H9 (cell line): ENCODE data around the gene ZBTB16. TPM values are rescaled to one million over a fixed set of nuclear protein-coding genes. Genes with fewer than 3 reads are reported as not detected.

Experiments
- DNase-seq: peaks from one replicate; pipeline ENCODE4 v3.0.0-alpha.2; 2017
- H2AFZ ChIP-seq: one replicate; pipeline ENCODE4 v1.6.1; 2013; ENCODE audit warnings: mild to moderate bottlenecking, low read length, control low read depth, moderate library complexity
- H2AK5ac ChIP-seq: 2 replicates; pipeline ENCODE4 v1.6.1; 2013; ENCODE audit warnings: low read length, control low read depth, mixed read lengths; ENCODE audit not compliant: insufficient read length
- H2BK120ac ChIP-seq: one replicate; pipeline ENCODE4 v1.6.1; 2013; ENCODE audit warnings: low read depth, mild to moderate bottlenecking, low read length, control low read depth, inconsistent platforms; ENCODE audit not compliant: poor library complexity, severe bottlenecking
- H2BK12ac ChIP-seq: 2 replicates; pipeline ENCODE4 v1.6.1; 2013; ENCODE audit warnings: low read length, control low read depth, mixed read lengths, low read depth; ENCODE audit not compliant: insufficient read length
- H2BK15ac ChIP-seq: 2 replicates; pipeline ENCODE4 v1.6.1; 2013; ENCODE audit warnings: low read depth, low read length, control low read depth
- H2BK20ac ChIP-seq: one replicate; pipeline ENCODE4 v1.6.1; 2013; ENCODE audit warnings: low read depth, mild to moderate bottlenecking, low read length, control low read depth, inconsistent platforms; ENCODE audit not compliant: poor library complexity, severe bottlenecking
- H2BK5ac ChIP-seq: 2 replicates; pipeline ENCODE4 v1.6.1; 2013; ENCODE audit warnings: low read length, control low read depth, mixed read lengths; ENCODE audit not compliant: insufficient read length
- H3K14ac ChIP-seq: 2 replicates; pipeline ENCODE4 v1.6.1; 2013; ENCODE audit warnings: low read length, control low read depth; ENCODE audit not compliant: insufficient read depth
- H3K18ac ChIP-seq: 2 replicates; pipeline ENCODE4 v1.6.1; 2013; ENCODE audit warnings: low read depth, mild to moderate bottlenecking, mixed read lengths, low read length, control low read depth; ENCODE audit not compliant: insufficient read length
- H3K23ac ChIP-seq: 2 replicates; pipeline ENCODE4 v1.6.1; 2013; ENCODE audit warnings: low read length, control low read depth, mixed read lengths, low read depth; ENCODE audit not compliant: insufficient read length
- H3K23me2 ChIP-seq: 2 replicates; pipeline ENCODE4 v1.6.1; 2013; ENCODE audit warnings: low read depth, mild to moderate bottlenecking, mixed read lengths, low read length, control low read depth; ENCODE audit not compliant: insufficient read length, poor library complexity, severe bottlenecking
- H3K27ac ChIP-seq: 2 replicates; pipeline ENCODE4 v1.5.1; 2013; ENCODE audit warnings: low read length, control low read depth, mixed read lengths, low read depth; ENCODE audit not compliant: insufficient read length
- H3K27me3 ChIP-seq: 2 replicates; pipeline ENCODE4 v1.6.1; 2013; ENCODE audit warnings: low read length, control low read depth, inconsistent platforms; ENCODE audit not compliant: insufficient read depth
- H3K4ac ChIP-seq: 2 replicates; pipeline ENCODE4 v1.6.1; 2013; ENCODE audit warnings: low read depth, mild to moderate bottlenecking, control low read depth, inconsistent platforms, low read length, moderate library complexity
- H3K4me1 ChIP-seq: 2 replicates; pipeline ENCODE4 v1.6.1; 2013; ENCODE audit warnings: low read length, control low read depth, inconsistent platforms; ENCODE audit not compliant: insufficient read depth
- H3K4me2 ChIP-seq: 2 replicates; pipeline ENCODE4 v1.6.1; 2013; ENCODE audit warnings: low read length, control low read depth, mixed read lengths; ENCODE audit not compliant: insufficient read length, insufficient read depth
- H3K56ac ChIP-seq: 2 replicates; pipeline ENCODE4 v1.6.1; 2013; ENCODE audit warnings: low read depth, mild to moderate bottlenecking, mixed read lengths, low read length, control low read depth; ENCODE audit not compliant: insufficient read length
- H3K79me1 ChIP-seq: 2 replicates; pipeline ENCODE4 v1.6.1; 2013; ENCODE audit warnings: low read depth, mild to moderate bottlenecking, moderate library complexity, low read length, control low read depth, inconsistent platforms; ENCODE audit not compliant: insufficient read depth, poor library complexity, severe bottlenecking
- H3K79me2 ChIP-seq: 2 replicates; pipeline ENCODE4 v1.6.1; 2013; ENCODE audit warnings: low read length, control low read depth, inconsistent platforms; ENCODE audit not compliant: insufficient read depth
- H3K9ac ChIP-seq: 2 replicates; pipeline ENCODE4 v1.6.1; 2013; ENCODE audit warnings: low read length, control low read depth, mixed read lengths; ENCODE audit not compliant: insufficient read length; ENCODE audit errors: extremely low read depth
- H3K9me3 ChIP-seq: one replicate; pipeline ENCODE4 v1.6.1; 2013; ENCODE audit warnings: low read depth, low read length, inconsistent platforms; ENCODE audit not compliant: control insufficient read depth
- H3T11ph ChIP-seq: one replicate; pipeline ENCODE4 v1.6.1; 2013; ENCODE audit warnings: mild to moderate bottlenecking, low read length, control low read depth, inconsistent platforms
- H4K20me1 ChIP-seq: one replicate; pipeline ENCODE4 v1.6.1; 2013; ENCODE audit not compliant: control insufficient read depth, insufficient read length, insufficient read depth
- H4K5ac ChIP-seq: 2 replicates; pipeline ENCODE4 v1.6.1; 2013; ENCODE audit warnings: low read depth, mild to moderate bottlenecking, mixed read lengths, low read length, control low read depth; ENCODE audit not compliant: insufficient read length
- H4K8ac ChIP-seq: replicated peaks from 2 replicates; pipeline ENCODE4 v1.6.1; 2013; ENCODE audit warnings: low read length, control low read depth, mixed read lengths, low read depth; ENCODE audit not compliant: insufficient read length
- H4K91ac ChIP-seq: 2 replicates; pipeline ENCODE4 v1.6.1; 2013; ENCODE audit warnings: low read depth, mild to moderate bottlenecking, moderate library complexity, mixed read lengths, low read length, control low read depth; ENCODE audit not compliant: insufficient read length
- H3K27ac Mint-ChIP-seq, 3 experiments: 2 replicates in 2 of 3; 3 replicates in 1 of 3; pipeline ENCODE4 v1.8.0; 2020 to 2021; ENCODE audit warnings: mixed read lengths in 3 of 3, mild to moderate bottlenecking in 1 of 3, moderate library complexity in 1 of 3
- H3K27me3 Mint-ChIP-seq: 2 replicates; pipeline ENCODE4 v1.8.0; 2021; ENCODE audit warnings: low read depth, mild to moderate bottlenecking, moderate library complexity, mixed read lengths
- H3K36me3 Mint-ChIP-seq, 3 experiments: 2 replicates in 2 of 3; 3 replicates in 1 of 3; pipeline ENCODE4 v1.8.0; 2020 to 2021; ENCODE audit warnings: low read depth in 3 of 3, mixed read lengths in 3 of 3; ENCODE audit not compliant: insufficient read depth in 1 of 3
- H3K4me1 Mint-ChIP-seq, 2 experiments: 2 replicates each; pipeline ENCODE4 v1.8.0; 2020; ENCODE audit warnings: mixed read lengths in 2 of 2
- H3K4me3 Mint-ChIP-seq, 2 experiments: 2 replicates in 1 of 2; 3 replicates in 1 of 2; pipeline ENCODE4 v1.8.0; 2020 to 2021; ENCODE audit warnings: mild to moderate bottlenecking in 2 of 2, mixed read lengths in 2 of 2, moderate library complexity in 1 of 2
- H3K9me3 Mint-ChIP-seq, 2 experiments: 2 replicates in 1 of 2; 3 replicates in 1 of 2; pipeline ENCODE4 v1.8.0; 2020; ENCODE audit warnings: mild to moderate bottlenecking in 2 of 2, mixed read lengths in 2 of 2, moderate library complexity in 1 of 2
- CTCF ChIP-seq: fragments of 200-600 bp; sonication (generic); conservative IDR thresholded peaks from 3 replicates; pipeline ENCODE4 v1.8.0; 2021; ENCODE audit warnings: antibody characterized with exemption, mild to moderate bottlenecking
- WGBS: extraction: QIAGEN DNeasy Blood & Tissue Kit; methylation state at CpG from one replicate; pipeline ENCODE4 v1.1.7; 2013; ENCODE audit warnings: missing lambda C conversion rate, low lambda C conversion rate, mixed read lengths; ENCODE audit not compliant: insufficient read length; ENCODE audit errors: extremely low coverage; 5-methylcytosine and 5-hydroxymethylcytosine counted together
- total RNA-seq: library from RNA; stranded (reverse); gene quantifications from 2 replicates; pipeline ENCODE4 v1.2.1, GENCODE V29; 2021

Gene ZBTB16
- total RNA-seq, 1 experiment from 2014 or later, result not detected

- no peak overlapping the region for H3K9ac ChIP-seq
- TF ChIP-seq CTCF, result no peak
These were observed 70.2 kb downstream of the ZBTB16 start for GRCh38 chr11:114129699-114130098.

More at GRCh38 chr11:114129699-114130098, 70.2 kb downstream of the ZBTB16 start:
- H3K79me2 ChIP-seq, result no peaks in the 10 kb centered on the region
- no peak overlapping the region for H3K14ac ChIP-seq
- H2BK12ac ChIP-seq, result no peak overlapping the region
- no peak overlapping the region for H3K56ac ChIP-seq
- Mint-ChIP-seq H3K27me3 (peaks cover 36% of the 10 kb centered on the region), H3K9me3 (no peaks in the 10 kb centered on the region), H3K36me3 (no peaks in the 10 kb centered on the region), H3K4me3 (no peak overlapping the region), H3K4me1 (no peaks in the 10 kb centered on the region), H3K27ac (no peak overlapping the region)
- H3K23me2 ChIP-seq, result no peaks in the 10 kb centered on the region
- no CpG with 5 or more reads among the region's 8 CpGs for WGBS
- H2BK120ac ChIP-seq, result no peak overlapping the region
- H2BK5ac ChIP-seq, result no peak overlapping the region
- H3T11ph ChIP-seq, result no peak overlapping the region
- H4K8ac ChIP-seq, result no peak overlapping the region
- H3K23ac ChIP-seq, result no peak overlapping the region
- H2AK5ac ChIP-seq, result no peak overlapping the region
- no peaks in the 10 kb centered on the region for H3K79me1 ChIP-seq
- H4K5ac ChIP-seq, result no peak overlapping the region
- H3K4me2 ChIP-seq, result no peak overlapping the region
- H4K91ac ChIP-seq, result no peak overlapping the region
- no peaks in the 10 kb centered on the region for H4K20me1 ChIP-seq
- no peaks in the 10 kb centered on the region for H3K27me3 ChIP-seq
- H3K18ac ChIP-seq, result no peak overlapping the region
- H3K4me1 ChIP-seq, result no peaks in the 10 kb centered on the region
- no peak overlapping the region for H3K4ac ChIP-seq
- H2BK15ac ChIP-seq, result no peak overlapping the region
- no peak overlapping the region for H3K27ac ChIP-seq
- DNase-seq, result no peak
- H2AFZ ChIP-seq, result no peak overlapping the region
- no peak overlapping the region for H2BK20ac ChIP-seq
- H3K9me3 ChIP-seq, result no peaks in the 10 kb centered on the region
